ENCODE measurements around the gene ZNF649.

The ZNF649 gene

GRCh38 chr19:51887522-51888498 lies 17.0 kb downstream of the ZNF649 start, which contains the start of gene ZNF577:
TSS of gene ZNF577 (minus strand) at chr19:51887951. CDS start at chr19:51880382, 7,569 bp downstream.
- peak; percentile 31 for DNase-seq

- DNase-seq, result no peak
Measured at GRCh38 chr19:51884713-51885112, 20.1 kb downstream of the ZNF649 start.

- DNase-seq, result no peak
Measured at GRCh38 chr19:51882518-51882917, 22.3 kb downstream of the ZNF649 start.

- DNase-seq, result no peak
Measured at GRCh38 chr19:51873097-51873496, 31.7 kb downstream of the ZNF649 start.

GRCh38 chr19:51861870-51862622 lies 42.8 kb downstream of the ZNF649 start:
- no peak for DNase-seq
